HG02870 (cell line): ENCODE measurements around the gene PAX7.

ENCODE experiments used
- ATAC-seq: cut with Tn5 transposase; IDR thresholded peaks from one replicate; pipeline ENCODE4 v1.9.1; 2021; ENCODE audit warnings: mild to moderate bottlenecking, moderate library complexity; ENCODE audit not compliant: unreplicated experiment

Gene PAX7

DNA sequence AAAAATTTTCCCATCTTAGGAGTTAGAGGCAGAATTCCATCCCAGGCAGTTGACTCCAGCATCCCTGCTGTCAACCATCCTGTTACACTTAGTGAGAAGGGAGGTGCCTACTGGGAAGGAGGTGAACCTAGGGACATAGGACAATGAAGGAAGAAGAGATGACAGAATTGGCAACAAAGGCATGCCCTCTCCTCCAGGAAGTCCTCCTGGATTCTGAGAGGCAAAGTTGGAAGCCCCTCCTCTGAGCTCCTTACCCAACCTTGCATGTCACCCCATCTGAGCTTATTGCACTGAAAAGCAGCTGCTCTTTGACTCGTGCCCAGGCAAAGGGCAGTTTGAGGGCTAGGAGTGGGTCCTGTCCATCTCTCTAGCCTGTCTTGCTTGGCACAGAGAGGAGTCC lies 66.9 kb downstream of the PAX7 start:
- no peak for ATAC-seq

DNA sequence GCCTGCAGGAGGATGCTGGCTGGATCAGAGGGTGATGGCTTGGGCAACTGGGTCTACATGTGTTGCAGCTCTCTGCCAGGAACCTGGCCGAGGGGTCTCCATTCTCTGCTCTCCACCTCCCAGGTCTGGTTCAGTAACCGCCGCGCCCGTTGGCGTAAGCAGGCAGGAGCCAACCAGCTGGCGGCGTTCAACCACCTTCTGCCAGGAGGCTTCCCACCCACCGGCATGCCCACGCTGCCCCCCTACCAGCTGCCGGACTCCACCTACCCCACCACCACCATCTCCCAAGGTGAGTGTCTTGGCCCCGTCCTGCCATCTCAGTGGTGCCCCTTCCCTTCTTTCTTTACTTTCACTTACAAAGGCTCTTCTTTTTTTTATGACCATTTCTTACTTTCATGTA lies 69.9 kb downstream of the PAX7 start:
- no peak for ATAC-seq

DNA sequence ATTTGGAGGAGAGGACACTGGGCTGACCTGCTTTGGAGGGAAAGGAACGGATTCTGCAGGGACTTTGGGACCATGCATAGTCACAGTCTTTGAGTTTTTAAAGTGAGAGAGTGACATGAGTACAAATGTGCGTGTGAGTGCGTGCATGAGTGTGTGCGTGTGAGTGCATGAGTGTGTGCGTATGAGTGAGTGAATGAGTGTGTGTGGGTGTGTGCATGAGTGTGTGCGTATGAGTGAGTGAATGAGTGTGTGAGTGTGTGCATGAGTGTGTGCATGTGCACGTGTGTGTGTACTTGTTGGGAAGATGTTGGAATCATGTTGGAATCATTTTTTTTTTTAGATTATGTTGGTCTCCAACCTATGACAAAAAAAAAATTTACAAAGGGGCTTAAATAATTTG lies 70.5 kb downstream of the PAX7 start:
- no peak for ATAC-seq

DNA sequence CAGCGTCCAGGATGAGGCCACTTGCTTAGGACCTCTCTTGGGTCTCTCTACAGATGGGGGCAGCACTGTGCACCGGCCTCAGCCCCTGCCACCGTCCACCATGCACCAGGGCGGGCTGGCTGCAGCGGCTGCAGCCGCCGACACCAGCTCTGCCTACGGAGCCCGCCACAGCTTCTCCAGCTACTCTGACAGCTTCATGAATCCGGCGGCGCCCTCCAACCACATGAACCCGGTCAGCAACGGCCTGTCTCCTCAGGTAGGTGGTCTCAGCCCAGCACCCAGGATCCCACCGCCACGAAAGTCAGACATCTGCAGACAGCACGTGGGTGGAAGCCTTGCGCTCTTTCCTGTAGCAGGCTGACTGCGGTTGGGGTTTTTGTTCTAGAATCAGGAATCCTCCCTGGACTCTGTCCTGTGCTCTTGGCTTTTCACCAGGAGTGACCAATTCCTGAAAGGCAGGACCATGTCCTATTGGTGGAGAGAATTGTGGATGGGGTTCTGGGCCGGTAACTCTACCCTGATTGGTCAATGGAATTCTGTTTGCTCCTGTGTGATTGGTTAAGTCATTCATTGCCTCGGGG lies 72.5 kb downstream of the PAX7 start:
- ATAC-seq = no peak

DNA sequence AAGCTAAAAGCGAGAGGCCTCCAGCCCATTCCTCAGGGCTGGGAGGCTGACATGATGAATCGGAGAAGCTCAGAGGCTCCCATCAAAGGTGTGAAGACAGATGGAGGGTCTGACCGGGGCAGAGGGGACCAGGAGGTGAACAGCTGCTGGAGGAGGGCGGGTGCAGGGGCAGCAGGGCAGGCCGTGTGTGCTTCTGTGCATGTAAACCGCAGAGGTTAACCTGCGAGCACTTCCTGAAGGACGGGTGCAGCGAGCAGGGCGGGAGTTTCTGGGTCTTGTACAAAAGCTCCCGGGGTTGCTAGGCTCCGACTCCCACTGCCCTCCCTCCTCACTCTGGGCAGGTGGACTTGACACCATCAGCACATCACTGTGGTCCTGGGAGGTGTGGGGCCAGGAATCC lies 75.2 kb downstream of the PAX7 start:
- ATAC-seq = no peak

DNA sequence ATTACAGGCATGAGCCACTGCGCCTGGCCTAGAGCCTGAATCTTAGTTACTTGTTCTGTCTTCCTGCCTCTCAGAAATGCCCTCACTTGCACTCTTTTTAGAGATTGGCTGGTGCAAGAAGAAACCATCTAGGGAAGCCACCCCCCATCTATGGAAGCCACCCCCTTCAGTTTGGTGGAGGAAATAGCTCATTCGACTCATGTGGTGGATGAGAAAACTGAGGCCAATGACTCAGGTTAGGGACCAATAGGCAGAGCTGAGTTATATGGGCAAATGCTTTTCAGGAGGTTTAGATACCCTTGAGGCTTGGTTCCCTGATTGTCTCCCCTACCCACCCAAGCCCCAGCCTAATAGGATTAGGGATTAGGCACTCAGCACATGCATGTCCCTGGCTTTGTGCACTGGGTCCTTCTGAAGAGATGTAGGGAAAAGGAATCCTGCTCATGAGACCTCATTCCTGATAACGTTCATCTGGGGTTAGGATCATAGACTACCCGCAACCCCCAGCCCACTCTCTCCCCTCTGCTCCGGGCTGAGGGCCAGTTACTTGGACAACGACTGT lies 77.1 kb downstream of the PAX7 start:
- ATAC-seq = no peak

DNA sequence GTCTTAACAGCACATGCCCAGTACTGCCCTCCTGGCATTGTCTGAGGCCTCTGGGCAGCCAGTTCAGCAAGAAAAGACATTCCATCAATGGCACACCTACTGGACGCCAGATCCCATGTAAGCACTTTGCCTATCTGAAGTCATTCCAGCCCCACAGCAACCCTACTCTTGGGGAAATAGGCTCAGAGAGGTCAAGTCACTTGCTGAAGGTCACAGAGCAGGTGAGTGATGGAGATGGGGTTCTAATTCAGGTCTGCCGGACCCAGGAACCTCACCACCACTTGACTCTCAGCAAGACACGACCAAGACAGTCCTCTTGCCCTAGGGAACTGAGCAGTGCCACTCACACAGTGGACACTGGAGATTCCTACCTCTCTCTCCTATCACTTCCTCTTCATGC lies 79.4 kb downstream of the PAX7 start:
- ATAC-seq = no peak

DNA sequence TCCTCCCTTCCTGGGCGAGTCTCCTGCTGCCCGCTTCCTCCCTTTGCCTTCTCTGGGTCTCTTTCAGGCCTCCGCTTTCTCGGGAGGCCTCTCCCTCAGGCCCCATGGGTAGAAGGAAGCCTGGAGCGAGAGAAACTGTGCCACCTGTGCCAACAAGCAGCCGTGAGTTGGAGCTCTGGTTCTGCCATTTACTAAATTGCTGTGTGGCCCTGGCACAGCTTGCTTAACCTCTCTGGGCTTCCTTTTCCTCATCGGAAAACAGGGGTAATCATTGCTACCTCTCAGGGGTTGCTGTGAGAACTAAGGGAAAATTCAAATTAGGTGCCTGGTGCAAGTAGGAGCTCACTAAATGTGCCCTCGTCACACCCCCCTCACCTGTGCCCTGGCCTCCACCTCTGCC lies 80.4 kb downstream of the PAX7 start:
- no peak for ATAC-seq

DNA sequence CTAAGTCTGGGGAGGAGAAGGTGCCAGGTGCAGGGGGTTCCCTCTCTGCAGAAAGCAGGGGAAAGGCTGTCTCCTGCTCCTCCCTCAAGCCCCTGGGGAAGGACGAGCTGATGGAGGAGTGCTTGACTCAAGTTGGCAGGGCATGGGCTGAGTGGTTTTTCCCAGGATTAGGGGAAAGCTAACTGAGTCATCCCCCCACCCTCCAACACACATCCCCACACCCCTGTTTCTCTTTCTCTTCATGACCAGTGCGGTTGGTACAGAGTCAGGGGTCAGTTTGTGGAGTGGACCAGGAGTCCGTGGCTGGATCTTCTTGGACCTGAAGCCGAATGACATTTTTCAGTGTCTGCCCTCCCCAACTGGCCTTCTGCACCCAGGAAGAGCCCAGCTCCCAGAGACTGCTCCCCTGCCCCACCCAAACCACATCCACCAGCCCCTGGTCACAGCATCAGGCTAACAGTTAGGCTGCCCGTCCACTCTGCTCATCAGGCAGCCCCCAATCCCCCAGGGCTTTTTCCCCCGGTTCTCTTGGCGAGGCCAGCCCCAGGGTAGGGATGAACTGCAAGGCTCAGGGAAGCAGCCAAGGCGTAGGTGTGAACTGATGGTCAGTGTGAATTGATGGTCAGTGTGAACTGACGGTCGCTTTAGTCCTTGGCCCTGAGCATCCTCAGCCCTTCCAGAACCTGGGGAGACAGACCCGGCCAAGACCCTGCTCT lies 81.0 kb downstream of the PAX7 start:
- no peak for ATAC-seq

DNA sequence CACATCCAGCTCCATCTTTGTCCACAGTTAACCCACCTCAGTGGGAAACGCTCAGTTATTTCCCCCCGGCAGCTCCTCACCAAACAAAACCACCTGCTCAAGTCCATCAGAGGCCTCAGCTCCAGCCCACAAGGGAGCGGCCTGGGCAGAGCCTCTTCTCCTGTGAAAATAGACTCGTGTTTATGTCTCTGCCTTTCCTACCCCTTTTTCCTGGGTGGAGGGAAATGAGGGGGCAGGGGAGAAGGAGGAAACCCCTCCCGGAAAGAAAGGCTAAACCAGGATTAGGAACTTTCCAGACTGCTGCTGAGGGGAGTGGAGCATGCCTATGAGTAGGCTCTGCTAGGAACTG lies 81.6 kb downstream of the PAX7 start:
- no peak for ATAC-seq

DNA sequence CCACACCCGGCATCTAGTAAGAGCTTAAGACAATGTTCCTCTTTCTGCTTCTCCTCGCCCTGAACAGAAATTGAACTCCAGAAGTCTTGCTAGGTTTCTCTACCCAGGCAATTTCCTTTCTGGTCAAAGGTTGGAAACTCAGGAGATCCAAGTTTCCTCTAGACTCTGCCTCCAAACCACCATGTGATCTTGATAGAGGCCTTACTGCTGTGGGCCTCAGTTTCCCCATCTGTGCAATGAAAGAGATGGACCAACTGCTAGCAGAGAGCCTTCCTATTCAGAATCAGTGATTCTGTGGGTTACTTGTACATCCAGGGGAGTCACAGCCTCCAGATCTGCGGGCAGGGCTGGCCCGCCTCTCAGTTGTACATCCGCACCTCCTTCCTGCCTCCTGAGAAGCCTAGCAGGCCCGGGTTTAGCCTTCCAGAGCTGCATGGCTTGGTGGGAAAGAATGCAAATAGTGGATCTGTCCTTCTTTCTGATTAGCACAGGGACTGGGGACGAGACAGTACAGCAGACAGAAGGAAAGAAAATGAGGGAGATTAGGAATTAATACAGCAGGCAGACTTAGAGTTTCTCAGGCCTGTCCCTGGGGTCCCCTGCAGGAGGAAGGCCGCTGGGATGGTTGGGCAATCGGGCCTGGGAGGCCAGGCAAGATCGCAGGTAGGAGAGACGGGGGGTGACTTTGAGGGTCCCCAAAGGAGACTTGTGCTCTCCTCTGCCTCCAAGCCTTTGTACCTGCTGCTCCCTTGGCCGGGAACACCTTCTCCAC lies 83.9 kb downstream of the PAX7 start:
- no peak for ATAC-seq

DNA sequence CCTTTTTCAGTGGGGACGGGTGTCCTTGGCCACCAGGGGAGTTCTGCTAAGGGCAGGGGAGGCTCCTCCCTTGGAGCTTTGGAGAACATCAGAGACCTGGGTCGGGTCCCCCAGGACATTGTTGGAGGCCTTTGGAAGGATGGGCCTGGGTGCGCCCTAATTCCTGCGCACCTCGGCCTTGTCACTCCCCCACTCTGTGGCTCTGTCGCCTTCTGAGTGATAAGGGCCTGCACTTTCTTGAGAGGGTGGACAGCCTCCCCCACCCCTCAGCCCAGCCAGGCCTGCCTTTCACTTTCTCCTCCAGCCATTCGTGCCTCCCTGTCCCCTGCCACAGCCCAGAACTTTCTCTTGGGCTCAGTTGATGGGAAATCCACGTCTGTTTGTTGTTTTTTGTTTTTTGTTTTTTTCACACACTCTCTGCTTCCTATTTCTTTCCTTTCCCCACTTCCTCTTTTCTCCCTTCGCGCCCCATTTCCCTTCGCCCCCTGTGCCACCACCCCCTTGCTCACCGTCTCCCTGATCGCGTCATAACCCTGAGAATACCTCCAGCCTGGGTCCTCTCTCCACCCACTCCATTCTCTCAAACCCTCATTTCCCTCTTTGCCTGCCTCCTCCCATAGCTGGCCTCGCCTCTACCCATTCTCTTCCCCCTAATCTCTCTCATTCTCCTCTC lies 85.6 kb downstream of the PAX7 start:
- ATAC-seq = no peak

DNA sequence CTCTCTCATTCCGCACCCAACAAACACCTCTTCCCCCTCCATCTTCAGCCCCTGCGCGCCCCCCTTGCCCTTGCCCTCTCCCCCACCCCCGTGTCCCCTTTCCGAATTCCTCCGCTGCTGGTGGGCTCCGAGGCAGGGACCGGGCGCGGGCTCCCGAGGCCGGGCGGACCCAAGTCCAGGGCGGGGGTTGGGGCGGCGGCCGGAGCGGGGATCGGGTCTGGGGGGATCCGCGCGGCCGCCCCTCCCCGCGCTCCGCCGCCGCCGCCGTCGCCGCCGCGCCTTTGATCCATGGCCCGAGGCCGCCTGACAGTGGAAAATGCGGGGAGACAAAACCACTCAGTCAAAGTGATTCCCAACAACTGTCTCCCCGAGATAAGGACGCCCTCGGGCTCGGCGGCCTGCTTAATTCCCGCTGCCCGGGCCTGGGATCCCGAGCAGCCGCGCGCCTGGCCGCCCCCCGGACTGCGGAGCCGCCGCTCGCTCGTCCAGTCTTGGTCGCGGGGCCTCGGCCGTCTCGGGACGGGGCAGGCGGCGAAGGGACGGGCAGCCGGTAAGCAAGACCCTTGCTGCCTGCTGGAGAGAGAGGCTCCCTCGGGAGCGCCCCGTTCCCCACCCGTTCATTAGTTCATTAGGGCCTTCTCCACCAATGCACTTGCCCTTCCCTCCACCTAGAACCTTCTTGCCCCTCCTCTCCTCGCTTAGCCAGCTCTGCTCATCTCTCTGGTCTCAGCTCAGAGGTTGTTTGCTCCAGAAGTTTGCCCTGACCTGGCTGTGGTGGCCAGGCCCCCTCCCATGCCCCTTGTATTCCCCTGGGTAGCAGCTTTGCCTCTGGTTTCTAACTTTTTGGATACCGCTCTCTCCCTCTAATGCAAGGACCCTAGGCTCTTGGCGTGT lies 86.4 kb downstream of the PAX7 start:
- no peak for ATAC-seq

DNA sequence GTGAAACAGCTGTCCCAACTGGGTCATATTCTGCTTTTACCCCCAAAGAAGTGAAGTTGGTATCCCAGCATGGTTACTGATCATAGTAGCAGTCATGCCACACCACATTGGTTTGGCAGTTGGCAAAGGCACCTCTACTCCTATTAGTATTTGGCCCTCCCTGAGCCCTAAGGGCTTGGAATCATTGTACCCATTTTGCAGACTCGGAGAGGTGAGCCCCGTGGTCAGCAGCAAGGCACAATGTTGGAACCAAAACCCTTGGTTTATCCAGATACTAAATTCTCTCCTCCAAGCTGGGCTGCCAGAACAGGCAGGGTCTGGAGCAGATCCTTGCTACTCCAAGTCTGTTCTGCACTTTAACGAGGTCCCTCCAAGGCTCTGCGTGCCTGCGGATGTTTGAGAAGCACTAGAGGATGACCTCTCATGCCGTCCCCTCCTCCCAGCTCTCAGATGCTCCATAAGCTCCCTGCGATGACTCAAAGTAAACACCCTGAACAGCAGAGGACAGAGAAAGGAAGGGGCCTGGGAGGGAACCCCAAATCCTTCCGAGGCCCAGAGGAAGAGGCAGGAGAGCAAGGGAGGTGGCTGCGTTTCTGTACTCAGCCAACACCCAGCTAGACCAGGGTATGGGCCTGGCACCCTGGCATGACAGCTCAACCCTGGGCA lies 89.3 kb downstream of the PAX7 start:
- ATAC-seq = no peak

DNA sequence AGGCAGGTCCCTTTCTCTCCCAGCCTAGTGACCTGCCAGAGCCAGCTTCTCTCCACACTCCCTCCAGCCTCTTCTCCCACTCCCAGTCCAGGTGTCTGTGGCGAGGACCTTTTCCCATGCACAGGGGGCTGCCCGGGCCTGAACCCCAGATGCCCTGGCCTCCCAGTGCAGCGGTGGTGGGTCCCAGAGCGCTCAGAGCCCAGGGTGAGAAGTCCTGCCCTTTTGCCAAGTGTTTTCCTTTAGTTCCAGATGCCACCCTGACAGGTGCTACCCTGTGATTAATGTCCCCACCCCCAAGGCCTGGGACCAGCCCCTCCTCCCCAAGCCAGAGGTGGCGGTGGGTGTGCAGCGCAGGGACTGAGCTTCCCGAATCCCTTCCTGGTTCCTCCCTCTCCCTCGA lies 90.4 kb downstream of the PAX7 start:
- no peak for ATAC-seq

DNA sequence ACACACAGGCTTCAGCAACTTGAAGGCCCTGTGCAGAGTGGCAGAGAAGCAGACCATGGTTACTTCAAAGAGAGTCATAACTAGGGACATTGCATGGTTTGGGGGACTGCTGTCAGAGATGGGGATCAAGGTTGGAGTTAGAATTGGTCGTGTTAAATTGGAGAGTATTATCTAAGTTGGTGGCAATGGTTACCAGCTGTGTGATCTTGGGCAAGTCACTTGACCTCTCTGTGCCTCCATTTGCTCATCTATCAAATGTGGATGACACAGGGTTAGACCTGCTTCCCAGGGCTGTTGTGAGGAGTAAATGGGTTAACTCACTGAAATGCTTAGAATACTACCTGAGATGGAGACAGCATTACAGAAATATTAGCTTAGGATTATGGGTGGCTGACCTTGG lies 91.1 kb downstream of the PAX7 start:
- ATAC-seq = no peak

DNA sequence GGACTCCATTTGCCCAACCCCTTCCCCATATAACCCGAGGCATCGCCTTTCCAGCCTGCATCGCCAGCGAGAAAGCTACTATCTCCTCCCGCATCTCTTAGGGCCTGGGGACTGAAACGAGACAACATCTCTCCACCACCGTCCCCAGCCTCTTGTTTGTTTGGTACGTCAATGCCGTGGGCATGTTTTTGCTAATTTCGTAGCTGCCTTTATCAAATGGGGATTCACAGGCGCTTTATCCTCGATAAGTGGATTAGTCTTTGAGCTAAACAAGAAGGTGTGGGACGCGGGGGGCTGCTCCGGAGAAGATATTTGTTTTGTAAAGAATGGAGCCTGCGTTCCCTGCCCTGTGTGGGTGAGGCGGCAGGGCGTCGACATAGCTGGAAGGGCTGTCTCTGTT lies 91.6 kb downstream of the PAX7 start:
- ATAC-seq = no peak

DNA sequence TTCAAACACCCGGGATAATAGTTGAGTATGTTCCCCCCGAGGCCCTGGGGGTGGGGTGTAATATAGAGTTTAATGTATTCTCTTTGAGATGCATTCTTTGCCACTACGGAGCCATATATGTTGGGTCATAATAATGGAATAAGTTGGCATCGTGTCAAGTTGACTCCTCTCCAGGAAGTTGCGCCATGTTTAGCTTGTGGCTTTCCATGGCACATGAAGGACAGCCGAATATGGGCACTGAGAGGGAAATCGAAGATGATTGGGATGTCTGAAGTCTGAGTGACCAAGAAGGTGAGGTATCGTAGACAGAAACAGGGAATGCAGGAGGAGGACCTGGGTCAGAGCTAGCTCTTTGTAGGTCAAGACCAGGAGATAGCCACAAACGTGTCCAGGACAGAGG lies 92.6 kb downstream of the PAX7 start:
- no peak for ATAC-seq

DNA sequence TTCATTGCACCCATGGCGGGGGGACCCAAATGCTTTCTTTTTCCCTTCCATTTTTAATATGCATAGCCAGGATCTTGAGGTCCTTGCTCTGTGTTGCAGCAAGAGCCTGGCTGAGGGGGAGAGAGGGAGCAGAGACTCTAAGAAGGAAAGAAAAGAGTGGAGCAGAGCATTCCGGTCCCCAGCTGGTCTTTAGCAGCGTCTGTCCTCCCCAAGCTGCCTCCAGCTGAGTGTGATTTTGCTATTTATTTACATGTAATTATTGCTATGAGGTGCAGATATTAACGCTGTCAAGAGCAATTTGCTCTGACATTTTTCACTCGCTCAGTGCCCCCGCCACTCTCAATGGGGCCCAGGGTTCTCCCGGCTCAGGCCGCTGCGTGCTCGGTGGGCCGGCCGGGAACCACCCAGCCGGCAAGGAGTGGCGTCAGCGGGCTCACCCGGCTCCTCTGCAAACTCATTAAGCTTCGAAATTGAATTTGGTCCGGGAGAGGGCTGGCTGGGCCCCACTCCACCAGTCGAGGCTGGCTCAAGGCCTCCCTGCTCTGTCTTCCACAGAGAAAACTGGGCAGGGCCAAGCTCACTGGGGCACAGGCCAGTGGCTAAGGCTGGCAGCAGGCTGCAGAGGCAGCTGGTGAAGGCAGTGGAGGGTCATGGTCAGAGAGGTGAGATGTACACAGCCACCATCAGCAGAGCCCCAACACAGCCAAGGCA lies 93.2 kb downstream of the PAX7 start:
- ATAC-seq = no peak
